Measurements from ENCODE around the gene HPCA. TPM values are rescaled to one million over a fixed set of nuclear protein-coding genes. Genes with fewer than 3 reads are reported as not detected.

The HPCA gene
- total and polyA plus RNA-seq, 2 of the 8 experiments (the other 6 are each of a cell fraction or from before 2014, with no cell fraction given): 0.70 to 1.4 TPM

DNA sequence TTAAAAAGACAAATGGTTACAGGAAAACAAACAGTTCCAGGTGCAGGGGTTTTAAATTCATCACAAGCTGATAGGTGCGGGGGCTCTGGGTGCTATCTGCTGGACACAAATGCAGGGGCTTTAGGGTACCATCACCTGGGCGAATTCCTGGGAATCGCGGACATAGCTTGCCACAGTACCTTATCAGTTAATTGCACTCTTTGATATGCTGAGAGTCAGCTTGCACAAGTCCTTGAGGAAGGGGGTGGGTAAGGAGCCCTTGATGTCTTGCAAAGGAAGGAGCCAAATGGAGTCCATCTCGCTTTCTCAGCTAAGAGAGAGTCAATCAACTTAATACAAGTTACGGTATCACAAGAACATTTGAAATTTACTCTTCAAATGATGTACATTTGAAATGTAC lies 40.3 kb downstream of the HPCA start (continued):
- TF ChIP-seq, protein P1, sequence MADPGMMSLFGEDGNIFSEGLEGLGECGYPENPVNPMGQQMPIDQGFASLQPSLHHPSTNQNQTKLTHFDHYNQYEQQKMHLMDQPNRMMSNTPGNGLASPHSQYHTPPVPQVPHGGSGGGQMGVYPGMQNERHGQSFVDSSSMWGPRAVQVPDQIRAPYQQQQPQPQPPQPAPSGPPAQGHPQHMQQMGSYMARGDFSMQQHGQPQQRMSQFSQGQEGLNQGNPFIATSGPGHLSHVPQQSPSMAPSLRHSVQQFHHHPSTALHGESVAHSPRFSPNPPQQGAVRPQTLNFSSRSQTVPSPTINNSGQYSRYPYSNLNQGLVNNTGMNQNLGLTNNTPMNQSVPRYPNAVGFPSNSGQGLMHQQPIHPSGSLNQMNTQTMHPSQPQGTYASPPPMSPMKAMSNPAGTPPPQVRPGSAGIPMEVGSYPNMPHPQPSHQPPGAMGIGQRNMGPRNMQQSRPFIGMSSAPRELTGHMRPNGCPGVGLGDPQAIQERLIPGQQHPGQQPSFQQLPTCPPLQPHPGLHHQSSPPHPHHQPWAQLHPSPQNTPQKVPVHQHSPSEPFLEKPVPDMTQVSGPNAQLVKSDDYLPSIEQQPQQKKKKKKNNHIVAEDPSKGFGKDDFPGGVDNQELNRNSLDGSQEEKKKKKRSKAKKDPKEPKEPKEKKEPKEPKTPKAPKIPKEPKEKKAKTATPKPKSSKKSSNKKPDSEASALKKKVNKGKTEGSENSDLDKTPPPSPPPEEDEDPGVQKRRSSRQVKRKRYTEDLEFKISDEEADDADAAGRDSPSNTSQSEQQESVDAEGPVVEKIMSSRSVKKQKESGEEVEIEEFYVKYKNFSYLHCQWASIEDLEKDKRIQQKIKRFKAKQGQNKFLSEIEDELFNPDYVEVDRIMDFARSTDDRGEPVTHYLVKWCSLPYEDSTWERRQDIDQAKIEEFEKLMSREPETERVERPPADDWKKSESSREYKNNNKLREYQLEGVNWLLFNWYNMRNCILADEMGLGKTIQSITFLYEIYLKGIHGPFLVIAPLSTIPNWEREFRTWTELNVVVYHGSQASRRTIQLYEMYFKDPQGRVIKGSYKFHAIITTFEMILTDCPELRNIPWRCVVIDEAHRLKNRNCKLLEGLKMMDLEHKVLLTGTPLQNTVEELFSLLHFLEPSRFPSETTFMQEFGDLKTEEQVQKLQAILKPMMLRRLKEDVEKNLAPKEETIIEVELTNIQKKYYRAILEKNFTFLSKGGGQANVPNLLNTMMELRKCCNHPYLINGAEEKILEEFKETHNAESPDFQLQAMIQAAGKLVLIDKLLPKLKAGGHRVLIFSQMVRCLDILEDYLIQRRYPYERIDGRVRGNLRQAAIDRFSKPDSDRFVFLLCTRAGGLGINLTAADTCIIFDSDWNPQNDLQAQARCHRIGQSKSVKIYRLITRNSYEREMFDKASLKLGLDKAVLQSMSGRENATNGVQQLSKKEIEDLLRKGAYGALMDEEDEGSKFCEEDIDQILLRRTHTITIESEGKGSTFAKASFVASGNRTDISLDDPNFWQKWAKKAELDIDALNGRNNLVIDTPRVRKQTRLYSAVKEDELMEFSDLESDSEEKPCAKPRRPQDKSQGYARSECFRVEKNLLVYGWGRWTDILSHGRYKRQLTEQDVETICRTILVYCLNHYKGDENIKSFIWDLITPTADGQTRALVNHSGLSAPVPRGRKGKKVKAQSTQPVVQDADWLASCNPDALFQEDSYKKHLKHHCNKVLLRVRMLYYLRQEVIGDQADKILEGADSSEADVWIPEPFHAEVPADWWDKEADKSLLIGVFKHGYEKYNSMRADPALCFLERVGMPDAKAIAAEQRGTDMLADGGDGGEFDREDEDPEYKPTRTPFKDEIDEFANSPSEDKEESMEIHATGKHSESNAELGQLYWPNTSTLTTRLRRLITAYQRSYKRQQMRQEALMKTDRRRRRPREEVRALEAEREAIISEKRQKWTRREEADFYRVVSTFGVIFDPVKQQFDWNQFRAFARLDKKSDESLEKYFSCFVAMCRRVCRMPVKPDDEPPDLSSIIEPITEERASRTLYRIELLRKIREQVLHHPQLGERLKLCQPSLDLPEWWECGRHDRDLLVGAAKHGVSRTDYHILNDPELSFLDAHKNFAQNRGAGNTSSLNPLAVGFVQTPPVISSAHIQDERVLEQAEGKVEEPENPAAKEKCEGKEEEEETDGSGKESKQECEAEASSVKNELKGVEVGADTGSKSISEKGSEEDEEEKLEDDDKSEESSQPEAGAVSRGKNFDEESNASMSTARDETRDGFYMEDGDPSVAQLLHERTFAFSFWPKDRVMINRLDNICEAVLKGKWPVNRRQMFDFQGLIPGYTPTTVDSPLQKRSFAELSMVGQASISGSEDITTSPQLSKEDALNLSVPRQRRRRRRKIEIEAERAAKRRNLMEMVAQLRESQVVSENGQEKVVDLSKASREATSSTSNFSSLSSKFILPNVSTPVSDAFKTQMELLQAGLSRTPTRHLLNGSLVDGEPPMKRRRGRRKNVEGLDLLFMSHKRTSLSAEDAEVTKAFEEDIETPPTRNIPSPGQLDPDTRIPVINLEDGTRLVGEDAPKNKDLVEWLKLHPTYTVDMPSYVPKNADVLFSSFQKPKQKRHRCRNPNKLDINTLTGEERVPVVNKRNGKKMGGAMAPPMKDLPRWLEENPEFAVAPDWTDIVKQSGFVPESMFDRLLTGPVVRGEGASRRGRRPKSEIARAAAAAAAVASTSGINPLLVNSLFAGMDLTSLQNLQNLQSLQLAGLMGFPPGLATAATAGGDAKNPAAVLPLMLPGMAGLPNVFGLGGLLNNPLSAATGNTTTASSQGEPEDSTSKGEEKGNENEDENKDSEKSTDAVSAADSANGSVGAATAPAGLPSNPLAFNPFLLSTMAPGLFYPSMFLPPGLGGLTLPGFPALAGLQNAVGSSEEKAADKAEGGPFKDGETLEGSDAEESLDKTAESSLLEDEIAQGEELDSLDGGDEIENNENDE (IDR thresholded peaks at IDR 0.05; ENCODE audit: insufficient replicate concordance, low read length): no peak
- TF ChIP-seq SP2 (IDR thresholded peaks at IDR 0.05; ENCODE audit: low read length) (no peak), TAF1 (IDR thresholded peaks at IDR 0.05; ENCODE audit: low read depth, low read length) (no peak)
